Measurements from ENCODE around the gene CUL3.

The CUL3 gene

DNA sequence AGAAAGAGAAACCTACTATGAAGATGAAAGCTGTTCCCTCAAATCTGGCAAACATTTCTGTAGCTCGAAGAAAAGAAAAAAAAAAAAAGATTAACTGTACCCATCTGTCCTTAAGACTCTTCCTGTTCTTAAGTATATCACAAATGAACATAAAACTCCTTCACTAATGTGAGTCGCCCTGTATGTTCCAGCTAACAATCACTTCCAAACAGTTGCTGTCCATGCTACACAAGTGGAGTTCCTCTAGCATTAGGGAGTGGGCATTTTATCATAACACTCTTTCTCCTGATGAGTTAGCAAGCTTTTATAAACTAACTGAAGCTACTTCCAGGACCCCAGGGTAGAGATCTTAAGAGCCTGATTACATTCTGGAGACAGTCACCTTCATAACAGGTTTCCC, 5.8 kb downstream of the CUL3 start:
- DNase-seq: no peak

GRCh38 chr2:224577541-224577940, 7.6 kb downstream of the CUL3 start:
- no peak for DNase-seq

DNA sequence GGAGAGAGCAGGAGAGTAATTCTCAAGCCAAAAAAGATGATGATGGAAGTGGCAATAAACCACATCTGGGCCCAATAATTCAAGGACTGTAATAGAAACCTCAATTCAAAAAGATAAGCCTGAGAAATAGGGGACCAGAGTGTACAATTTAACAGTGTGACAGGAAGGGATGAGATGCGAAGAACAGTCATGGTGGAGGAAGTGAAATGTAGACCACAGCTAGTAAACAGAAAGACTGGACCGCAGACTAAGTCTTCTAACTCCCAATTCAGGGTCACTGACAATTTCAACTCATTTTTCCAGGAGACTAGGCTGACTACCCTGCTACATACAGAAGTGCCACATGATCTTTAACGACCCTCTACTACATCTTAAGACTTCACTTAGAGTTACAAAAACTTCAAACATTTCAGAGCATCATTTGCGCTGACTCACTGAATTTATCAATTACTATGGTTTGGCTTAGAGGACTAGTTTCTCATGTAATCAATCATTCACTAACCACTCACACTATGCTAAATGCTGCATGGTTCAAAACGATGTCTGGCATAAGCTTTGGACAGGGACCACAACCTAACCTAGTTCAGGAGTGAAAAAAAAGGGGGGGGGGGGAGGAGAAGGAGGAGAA, 9.0 kb downstream of the CUL3 start:
- no peak for DNase-seq

DNA sequence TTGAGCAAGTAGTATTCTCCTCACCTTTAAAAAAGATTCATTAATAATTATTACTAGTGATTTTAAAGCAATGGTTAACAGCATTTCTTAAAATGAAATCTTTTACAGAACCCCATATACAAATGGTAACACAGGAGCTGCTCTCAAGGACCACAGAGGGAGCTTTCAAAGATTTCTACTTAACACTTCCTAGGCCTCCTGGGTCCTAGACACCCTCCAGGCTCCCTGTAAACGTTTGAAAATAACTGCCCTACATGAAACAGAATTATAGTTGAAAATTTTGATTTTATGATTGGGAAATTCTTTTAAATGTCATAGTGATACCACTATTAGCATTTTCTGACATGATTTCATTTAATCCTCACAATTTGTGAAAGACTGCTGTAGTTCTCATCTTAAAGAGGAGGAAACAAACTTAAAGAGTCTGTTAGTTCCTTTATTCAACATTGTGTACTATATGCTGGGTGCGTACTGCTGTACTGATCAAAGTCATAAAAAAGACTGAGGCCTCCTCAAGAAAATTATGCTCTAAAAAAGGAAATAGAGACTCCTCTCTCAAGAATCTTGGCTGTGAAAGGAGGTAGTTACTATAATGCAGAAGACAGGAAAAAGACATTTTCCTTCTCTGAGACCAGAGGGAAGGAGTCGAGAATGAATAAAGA, 10.6 kb downstream of the CUL3 start:
- DNase-seq: no peak

DNA sequence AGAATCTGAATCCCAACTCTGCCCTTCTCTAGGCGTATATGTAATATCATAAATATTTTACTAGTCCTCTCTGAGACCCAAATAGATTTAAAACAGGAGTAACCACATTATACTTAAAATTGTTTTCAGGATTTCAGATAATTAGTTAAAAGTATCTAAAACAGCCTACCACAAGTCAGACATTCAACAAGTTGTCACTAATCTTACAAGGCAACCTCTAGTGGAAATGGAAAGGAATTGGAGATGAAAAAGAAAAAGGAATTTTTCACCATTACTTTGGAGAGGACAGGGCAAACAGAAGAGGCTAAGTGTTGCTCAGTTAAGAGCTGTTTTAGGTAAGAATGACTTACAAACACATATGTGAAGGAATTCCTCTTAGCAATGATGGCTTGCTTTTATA, 11.4 kb downstream of the CUL3 start:
- DNase-seq: no peak

DNA sequence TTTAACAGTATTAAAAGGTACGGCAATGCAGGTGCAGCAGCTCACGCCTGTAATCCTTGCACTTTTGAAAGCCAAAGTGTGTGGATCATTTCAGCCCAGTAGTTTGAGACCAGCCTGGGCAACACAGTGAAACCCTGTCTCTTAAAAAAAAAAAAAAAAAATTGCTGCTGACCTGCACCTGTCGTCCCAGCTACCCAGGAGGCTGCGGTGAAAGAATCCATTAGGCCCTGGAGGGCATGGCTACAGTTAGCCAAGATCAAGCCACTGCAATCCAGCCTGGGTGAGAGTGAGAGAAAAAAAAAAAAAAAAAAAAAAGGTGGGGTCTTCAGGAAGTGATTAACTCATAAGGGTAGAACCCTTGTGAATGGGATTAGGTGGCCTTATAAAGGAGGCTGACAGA, 12.8 kb downstream of the CUL3 start:
- DNase-seq: no peak

GRCh38 chr2:224570328-224570993, 14.7 kb downstream of the CUL3 start:
- no peak for DNase-seq

DNA sequence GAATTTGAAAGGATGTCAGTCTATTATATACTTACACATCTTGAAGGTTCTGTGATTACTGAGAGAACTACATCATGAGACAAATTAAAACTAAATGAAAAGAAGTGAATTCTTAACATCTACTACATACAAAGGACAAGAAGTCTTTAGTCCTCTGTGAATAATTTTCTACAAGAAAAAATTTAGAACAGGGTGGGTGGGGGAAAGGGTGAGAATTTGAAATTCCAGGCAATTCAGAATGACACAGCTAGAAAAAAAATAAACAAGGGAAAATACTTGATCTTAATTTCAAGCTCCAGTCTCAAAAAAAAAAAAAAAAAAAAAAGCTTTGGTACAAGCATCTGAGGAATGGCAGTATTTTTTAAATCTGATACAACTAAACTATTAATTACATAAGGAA, 15.5 kb downstream of the CUL3 start:
- DNase-seq: no peak

DNA sequence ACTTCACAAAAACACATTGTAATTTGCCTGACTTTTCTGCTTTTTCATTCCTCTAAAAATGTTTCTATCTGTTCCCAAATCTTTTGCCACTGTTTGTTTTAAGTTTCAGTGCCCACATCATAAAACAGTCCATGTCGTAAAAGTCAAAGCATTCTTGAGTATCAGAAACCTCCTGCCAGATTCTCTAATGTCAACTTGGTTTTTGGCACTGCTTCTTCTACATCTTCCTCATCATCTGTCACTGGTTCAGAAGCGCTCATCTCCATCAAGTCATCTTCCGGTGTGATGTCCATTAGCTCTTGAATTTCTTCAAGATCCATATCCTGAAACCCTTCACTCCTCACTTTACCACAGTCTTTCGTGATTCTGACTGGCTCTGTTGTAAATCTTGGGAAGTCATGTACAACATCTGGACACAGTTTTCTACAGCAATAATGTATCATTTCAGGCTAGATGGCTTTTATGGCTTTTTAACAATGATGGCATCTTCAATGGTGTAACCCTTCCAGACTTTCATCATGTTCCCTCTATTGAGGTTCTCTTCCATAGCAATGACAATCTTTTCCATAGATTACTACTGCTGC, 19.6 kb downstream of the CUL3 start:
- DNase-seq: no peak

DNA sequence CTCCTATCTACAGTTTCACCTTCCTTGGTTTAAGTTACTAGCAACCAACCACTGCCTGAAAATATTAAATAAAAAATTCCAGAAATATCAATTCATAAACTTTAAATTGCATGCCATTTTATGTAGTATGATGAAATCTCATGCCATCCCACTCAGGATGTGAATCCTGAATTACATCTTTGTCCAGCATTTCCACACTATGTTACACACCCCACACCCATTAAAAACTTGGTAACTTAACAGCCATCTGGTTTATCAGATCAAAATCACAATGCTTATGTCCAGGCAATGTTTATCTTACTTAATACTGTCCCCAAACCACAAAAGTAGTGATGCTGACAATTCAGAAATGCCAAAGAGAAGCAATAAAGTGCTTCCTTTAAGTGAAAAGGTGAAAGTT, 21.6 kb downstream of the CUL3 start:
- DNase-seq: no peak

DNA sequence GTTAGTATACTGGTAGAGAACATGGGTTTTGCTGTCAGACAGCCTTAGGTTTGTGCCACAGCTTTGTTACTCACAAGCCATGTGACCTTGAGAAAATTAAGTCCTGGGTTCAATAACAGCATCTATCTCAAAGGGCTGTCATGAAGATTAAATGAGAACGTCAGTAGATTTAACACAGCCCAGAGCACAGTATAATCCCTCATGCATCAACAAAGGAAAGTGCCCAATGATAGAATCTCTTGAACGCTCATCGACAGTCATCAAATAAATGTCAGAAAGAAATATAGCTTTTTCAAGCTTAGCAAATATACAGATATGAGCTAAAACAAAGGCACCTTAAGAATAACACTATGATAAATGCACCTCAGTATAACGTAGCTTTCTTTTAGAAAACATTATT, 22.3 kb downstream of the CUL3 start:
- DNase-seq: no peak

DNA sequence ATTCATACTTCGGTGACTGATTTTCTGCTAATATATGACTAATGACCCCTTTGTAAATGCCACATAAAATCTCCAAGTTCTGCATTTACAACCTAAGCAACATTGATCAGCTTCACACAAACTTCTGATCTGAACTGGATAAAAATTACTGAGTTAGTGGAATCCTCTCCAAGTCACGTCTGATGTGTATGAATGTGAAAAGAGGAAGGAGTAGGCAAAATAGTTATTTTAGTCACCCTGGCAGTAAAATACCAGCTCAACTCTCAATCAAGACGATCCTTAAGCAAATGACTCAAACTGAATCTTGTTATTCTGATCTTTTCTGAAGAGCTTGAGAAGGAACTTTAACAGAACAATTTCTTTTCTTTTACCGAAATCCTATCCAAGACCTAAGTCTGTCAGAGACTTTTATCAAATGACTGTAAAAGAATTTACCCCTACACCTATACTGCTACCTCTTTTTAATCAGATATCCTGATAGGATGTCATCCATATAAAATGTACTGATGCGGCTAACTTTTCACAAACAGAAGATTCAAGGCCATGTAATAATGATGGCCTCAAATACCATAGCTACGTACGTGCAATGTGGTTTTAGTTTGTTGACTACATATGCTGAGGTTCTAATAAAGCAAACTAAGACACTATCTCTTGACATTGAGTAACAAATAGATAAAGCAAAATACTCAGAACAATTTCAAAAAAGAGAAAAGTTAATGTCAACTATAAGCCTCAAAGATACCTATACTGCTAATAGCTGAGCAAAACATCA, 23.7 kb downstream of the CUL3 start:
- no peak for DNase-seq

- no peak for DNase-seq
These were observed 24.6 kb downstream of the CUL3 start for GRCh38 chr2:224560549-224560948.

- no peak for DNase-seq
These were observed 27.6 kb downstream of the CUL3 start for GRCh38 chr2:224557610-224558009.

- no peak for DNase-seq
These were observed 28.8 kb downstream of the CUL3 start for GRCh38 chr2:224556381-224556780.

- DNase-seq: no peak
These were observed 29.3 kb downstream of the CUL3 start for GRCh38 chr2:224555823-224556366.

DNA sequence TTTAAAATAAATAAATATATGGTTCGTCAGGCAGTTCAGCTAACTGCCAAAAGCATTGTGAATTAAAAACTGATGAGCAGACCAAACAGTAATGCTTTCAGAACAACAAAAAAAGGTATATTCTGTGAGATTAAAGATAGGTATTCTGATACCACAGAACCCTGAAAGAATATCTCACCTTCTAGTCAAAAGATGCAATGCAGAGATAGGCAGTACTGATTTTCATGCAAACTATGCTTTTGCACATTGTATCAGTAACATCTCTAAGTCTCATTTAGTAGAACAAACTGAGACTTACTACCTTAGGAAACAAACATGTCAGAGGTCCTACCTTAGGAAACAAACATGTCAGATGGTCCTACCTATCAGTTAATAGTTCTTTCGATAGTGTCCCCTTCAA, 32.4 kb downstream of the CUL3 start:
- DNase-seq: no peak

DNA sequence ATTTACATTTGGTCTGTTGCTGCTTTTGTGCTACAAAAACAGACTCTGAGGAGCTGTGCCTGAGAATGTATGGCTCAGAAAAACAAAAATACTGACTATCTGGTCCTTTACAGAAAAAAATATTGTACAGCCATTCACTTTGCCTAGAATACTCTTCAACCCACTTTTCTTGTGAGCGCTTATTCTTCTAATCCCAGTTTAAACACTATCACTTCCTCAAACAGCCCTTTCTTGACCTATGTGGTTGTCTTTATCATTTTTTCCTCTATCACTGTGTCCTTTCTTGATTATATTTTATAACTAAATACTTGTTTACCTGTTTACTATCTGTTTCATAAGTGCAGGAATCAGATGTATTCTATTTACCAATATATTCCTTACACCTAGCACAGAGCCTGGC, 33.5 kb downstream of the CUL3 start:
- DNase-seq: no peak

GRCh38 chr2:224546926-224547325, 38.2 kb downstream of the CUL3 start:
- no peak for DNase-seq

DNA sequence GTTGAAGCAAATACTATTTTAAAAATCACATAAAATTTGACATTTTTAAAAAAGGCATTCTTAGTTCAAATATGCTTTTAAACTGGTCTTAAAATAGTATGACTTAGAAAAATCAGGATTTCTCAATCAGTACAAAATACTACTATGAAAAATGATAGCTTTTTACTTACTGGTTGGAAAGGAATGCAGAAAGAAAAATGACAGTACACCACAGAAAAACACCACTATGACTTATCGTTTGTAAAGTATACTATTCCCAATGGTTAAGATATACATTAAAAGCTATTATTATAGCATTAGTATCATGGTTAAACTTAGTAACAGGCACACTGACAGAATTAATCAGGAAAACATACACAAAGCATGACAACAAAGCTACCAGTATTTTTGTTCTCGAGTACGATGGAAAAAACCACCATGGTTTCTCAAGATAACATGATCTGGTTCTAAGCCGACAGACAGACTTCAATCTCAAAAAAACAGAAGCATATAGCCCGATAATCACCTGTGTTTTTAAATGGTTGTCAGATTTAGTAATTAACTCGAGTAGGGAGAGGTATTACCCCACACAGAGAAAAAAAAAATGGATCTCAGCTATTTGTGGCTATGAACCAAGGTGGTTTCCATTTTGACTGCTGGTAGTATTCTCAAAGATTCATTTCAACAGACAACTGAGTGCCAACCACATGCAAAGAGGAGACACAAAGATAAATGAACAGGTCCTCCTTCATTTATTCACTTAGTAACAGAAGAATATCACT, 39.1 kb downstream of the CUL3 start:
- no peak for DNase-seq

- no peak for DNase-seq
These were observed 41.2 kb downstream of the CUL3 start for GRCh38 chr2:224543939-224544338.

DNA sequence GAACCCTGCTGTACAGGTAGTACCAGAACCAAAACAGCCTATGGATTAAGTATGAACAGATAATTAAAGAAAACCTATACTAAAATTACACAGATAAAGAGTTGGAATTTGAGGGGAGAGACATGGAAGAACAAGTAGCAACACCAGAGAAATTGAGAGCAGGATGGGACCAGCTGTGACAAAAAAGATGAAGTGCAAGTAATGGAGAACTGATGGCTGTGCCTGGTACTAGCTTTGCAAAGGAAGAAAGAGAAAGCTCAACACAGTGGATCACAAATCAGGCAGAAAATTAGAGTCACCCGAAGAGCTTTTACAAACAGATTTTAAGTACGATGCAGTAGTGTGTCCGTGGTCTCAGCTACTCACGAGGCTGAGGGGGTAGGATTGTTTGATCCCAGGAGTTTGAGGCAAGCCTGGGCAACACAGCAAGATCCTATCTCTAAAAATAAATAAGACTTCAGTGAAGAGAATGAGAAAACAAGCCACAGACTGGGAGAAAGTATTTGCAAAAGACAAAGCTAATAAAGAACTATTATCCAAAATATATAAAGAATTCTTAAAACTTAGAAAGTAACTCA, 46.5 kb downstream of the CUL3 start:
- DNase-seq: no peak
